Muscle layer of colon (tissue), 2 donors: Measurements from ENCODE around the gene ZNF341.

Source experiments
- H3K27ac ChIP-seq: one replicate; pipeline ENCODE4 v1.7.0; 2013; ENCODE audit warnings: low read depth, mild to moderate bottlenecking, low read length, moderate library complexity
- H3K27me3 ChIP-seq, 2 donors: one replicate each; pipeline ENCODE4 v1.7.0; 2013; ENCODE audit warnings: low read length in 2 of 2, mild to moderate bottlenecking in 2 of 2; ENCODE audit not compliant: insufficient read depth in 2 of 2, control insufficient read depth in 1 of 2
- H3K36me3 ChIP-seq: one replicate; pipeline ENCODE4 v1.7.0; 2013; ENCODE audit warnings: mild to moderate bottlenecking, low read length; ENCODE audit not compliant: insufficient read depth
- H3K4me1 ChIP-seq: one replicate; pipeline ENCODE4 v1.7.0; 2013; ENCODE audit warnings: mild to moderate bottlenecking, low read length; ENCODE audit not compliant: insufficient read depth
- H3K4me3 ChIP-seq, 2 donors: one replicate each; pipeline ENCODE4 v1.7.0; 2013; ENCODE audit warnings: low read length in 2 of 2, low read depth in 1 of 2, mild to moderate bottlenecking in 1 of 2, moderate library complexity in 1 of 2
- H3K9ac ChIP-seq: one replicate; pipeline ENCODE4 v1.7.0; 2013; ENCODE audit warnings: low read length
- H3K9me3 ChIP-seq: one replicate; pipeline ENCODE4 v1.7.0; 2013; ENCODE audit warnings: mild to moderate bottlenecking, low read length
- donor health status: abdominal sarcoma.
- donor health status: Adenocarcinoma of cecum.

The ZNF341 gene

DNA sequence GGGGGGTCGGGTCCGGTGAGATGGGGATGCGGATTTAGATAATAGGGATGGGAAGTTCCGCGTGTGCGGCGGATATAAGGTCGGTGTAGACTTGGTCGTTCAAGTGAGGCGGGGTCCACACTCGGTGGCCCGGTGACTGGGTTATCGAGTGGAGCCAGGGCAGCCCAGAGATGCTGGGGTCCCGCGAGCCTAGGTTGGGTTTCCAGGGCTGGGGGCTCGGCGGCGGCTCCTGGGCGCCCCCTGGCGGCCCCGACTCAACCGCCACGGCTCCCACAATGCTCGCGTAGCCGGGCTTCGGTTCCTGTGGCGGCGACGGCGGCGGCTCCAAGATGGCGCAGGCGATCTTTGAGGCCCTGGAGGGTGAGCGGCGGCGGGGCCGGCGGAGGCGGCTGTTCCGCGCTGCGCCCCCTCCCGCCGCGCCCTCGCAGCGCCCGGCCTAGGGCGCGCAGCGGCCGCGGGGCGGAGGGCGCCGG lies at the start of gene ZNF341:
Gene ZNF341, plus strand, starts transcription at position 304 of the 473 bp plus-strand sequence. Its CDS starts 26 bp downstream, at position 330.
- Histone ChIP-seq H3K4me1 (peaks cover 25% of the 10 kb centered on the region), H3K27ac (peak within 1 kb of the TSS; percentile 92), H3K36me3 (no peaks in the 10 kb centered on the region), H3K4me3 (peak within 1 kb of the TSS; percentile 74 to 83), H3K9ac (peak within 1 kb of the TSS; percentile 65), H3K27me3 (no peaks in the 10 kb centered on the region), H3K9me3 (peaks cover 14% of the 10 kb centered on the region)

DNA sequence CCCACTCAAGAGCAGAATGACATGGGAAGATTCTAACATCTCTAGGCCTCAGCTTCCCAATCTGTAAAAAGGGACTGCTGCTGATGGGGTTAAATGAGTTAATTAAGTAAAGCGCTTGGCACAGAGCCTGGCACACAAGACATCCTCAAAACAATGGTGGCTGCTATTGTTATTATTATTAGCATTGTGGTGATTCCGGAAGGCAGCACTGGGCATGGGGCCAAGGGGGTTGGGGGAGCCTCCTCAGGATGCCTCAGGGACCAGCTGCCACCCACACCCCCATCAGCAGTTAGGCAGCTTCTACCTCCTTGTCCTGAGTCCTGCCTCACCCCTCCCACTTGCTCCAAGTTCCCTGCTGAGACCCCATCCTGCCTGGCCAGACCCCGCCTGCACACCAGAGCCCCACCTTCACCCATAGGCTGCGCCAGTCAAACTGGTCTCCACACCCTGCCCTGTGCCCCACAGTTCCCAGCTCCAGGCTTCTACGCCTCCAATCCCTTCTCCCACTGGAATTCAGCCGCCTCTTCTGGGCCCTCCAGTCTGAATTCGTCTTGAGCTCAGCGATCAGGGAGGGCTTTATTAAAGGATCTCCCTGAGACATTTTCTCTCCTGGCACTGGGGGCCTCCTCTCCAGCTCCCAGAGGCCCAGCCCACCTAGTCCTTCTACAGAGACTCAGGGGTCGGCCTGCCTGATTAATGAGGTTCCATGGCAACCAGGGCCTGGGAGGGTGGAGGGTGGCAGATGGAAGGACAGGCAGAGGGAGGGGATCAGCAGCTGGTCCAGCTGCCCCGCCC lies 47.1 kb upstream of the ZNF341 start:
- Histone ChIP-seq H3K36me3 (no peaks in the 10 kb centered on the region), H3K9me3 (no peaks in the 10 kb centered on the region), H3K27ac (no peak overlapping the region), H3K27me3 (no peaks in the 10 kb centered on the region), H3K9ac (no peak overlapping the region), H3K4me1 (peaks cover 11% of the 10 kb centered on the region), H3K4me3 (no peak overlapping the region)

DNA sequence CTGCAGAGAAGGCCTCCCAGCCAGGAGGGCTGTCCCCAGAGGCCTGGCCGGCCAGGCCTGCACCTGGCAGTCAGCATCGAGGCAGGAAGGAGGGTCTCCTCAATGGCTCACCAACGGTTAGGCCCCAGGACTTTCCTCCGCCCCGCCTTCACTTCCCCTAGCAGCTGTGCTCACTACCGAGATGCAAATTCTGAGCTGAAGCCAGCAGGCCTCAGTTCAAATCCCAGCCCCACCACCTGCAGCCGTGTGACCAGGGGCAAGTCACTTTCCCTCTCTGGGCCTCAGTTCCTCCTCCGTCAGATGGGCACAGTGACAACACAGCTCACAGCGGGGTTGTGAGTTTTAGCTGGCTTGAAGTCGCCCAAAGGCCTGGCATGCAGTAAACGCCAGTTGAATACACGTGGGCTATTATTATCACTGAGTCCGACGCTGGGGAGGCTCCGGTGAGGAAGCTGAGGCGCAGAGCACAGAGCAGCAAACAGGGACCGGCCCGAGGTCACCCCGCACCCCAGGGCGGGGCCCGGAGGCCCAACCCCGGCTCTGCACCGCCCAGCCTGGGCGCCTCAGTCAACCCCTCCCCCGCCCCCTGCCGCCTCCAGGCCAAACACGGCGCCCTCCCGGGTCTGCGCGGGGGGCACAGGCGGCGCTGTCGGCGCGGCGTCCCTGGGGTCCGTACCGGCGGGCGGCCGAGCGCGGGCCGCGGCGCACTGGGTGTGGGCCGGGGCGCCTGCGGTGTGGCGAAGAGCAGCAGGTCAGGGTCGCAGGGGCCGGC lies 46.3 kb upstream of the ZNF341 start:
- no peaks in the 10 kb centered on the region for H3K9me3 ChIP-seq
- no peak overlapping the region for H3K27ac ChIP-seq
- H3K9ac ChIP-seq = no peak overlapping the region
- peaks cover 11% of the 10 kb centered on the region for H3K4me1 ChIP-seq
- no peak overlapping the region for H3K4me3 ChIP-seq
- no peaks in the 10 kb centered on the region for H3K36me3 ChIP-seq
- H3K27me3 ChIP-seq = no peaks in the 10 kb centered on the region

DNA sequence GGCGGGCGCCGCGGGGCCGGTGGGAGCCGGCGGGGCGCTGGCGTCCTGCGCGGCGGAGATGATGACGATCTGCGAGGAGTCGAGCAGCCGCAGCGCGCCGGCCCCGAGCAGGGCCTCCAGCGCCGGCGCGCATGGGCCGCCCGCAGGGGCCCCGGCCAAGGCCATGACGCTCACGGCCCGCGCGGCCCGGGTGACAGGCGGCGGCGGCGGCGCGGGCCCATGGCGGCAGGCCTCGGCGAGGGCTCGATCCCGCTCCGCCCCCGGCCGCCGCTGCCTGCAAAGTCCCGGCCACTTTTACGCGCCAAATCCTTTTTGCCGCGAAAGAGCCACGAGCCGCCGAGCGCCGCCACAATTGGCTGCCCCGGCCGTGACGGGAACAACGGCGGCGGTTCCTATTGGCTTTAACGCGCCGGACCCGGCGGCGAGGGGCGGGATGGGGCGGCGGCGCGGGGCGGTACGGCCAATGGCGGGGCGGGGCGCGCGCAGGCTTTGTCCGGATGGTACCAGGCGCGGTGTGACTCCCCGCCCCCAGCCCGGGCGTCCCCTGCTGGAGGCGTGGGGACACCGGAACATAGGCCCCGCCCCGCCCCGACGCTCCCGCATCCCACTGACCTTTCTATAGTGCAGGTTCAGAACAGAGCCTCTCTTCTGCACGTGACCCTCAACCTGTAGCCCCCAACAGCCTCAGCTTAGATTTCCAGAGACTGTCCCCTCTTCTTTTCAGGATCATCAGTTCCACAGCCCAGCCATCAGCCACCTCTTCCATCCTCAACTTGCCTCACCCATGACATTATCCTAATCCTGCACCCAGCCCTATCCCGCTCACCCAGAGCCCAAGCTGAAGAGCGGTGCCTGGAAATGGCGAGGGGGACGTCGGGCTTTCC lies 45.5 kb upstream of the ZNF341 start, which contains the start of gene E2F1:
Gene E2F1, minus strand, starts transcription at position 286 of the 884 bp plus-strand sequence. Its CDS starts 121 bp downstream, at position 165.
- Histone ChIP-seq H3K36me3 (no peaks in the 10 kb centered on the region), H3K27me3 (no peaks in the 10 kb centered on the region), H3K4me3 (peak within 1 kb of the TSS; percentile 20 to 60), H3K9ac (no peak within 1 kb of the TSS), H3K4me1 (peaks cover 11% of the 10 kb centered on the region), H3K27ac (peak within 1 kb of the TSS; percentile 63), H3K9me3 (no peaks in the 10 kb centered on the region)

- H3K9me3 ChIP-seq = no peaks in the 10 kb centered on the region
- peak overlapping the region; percentile 63 for H3K27ac ChIP-seq
- H3K4me3 ChIP-seq = peak overlapping the region in 1 of 2 donors; percentile 60
- no peaks in the 10 kb centered on the region for H3K36me3 ChIP-seq
- peaks cover 11% of the 10 kb centered on the region for H3K4me1 ChIP-seq
- no peak overlapping the region for H3K9ac ChIP-seq
- H3K27me3 ChIP-seq = no peaks in the 10 kb centered on the region
Measured at GRCh38 chr20:33686984-33687366, 44.8 kb upstream of the ZNF341 start.

GRCh38 chr20:33687370-33687915 lies 44.4 kb upstream of the ZNF341 start:
- Histone ChIP-seq H3K4me1 (peaks cover 11% of the 10 kb centered on the region), H3K27ac (no peak overlapping the region), H3K9me3 (no peaks in the 10 kb centered on the region), H3K27me3 (no peaks in the 10 kb centered on the region), H3K36me3 (no peaks in the 10 kb centered on the region), H3K9ac (no peak overlapping the region), H3K4me3 (no peak overlapping the region)

DNA sequence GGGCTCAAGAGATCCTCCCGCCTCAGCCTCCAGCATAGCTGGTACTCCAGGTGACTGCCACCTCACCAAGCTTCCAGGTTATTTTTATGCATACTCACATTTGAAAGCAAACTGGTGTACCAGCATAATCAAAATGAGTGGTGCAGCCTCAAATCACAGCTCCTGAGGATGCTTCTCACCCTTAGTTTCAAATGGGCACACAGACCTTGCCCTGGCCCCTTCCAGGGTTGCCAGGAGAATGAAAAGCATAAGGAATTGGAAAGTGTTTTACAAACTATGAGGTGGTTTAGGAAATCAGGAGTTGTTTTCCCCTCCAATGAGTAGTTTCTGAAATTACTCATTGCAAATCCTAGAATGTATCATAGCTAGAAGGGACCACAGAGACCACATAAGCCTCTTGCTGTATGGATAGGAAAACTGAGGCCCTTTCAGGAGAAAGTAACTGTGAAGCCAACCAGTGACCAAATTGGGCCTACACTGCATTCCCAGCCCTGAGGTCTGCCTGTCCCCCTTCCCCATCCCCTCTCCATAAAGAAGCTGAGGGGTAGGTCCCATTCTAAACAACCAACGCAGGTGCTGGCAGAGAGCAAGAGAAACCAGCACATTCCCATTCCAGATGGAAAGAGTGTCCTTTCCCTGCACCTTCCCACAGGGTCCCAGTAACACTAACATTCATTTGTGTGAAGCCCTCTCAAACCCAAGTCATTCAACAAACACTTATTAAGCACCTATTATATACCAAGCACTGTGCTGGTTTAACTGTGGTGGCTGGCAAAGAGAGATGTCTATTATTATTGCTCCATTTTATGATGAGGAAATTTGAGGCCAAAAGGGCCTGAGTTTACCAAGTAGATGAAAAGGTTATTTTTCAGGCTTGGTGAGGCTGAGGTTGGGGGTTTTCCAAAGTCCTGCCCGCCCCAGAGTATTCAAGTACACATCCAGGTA lies 43.5 kb upstream of the ZNF341 start:
- H3K9me3 ChIP-seq = no peaks in the 10 kb centered on the region
- peaks cover 11% of the 10 kb centered on the region for H3K4me1 ChIP-seq
- H3K27me3 ChIP-seq = no peaks in the 10 kb centered on the region
- H3K27ac ChIP-seq = no peak overlapping the region
- no peak overlapping the region for H3K4me3 ChIP-seq
- no peak overlapping the region for H3K9ac ChIP-seq
- no peaks in the 10 kb centered on the region for H3K36me3 ChIP-seq

GRCh38 chr20:33688938-33689424 lies 42.8 kb upstream of the ZNF341 start:
- Histone ChIP-seq H3K27me3 (no peaks in the 10 kb centered on the region), H3K27ac (no peak overlapping the region), H3K4me3 (no peak overlapping the region), H3K36me3 (no peaks in the 10 kb centered on the region), H3K4me1 (peaks cover 11% of the 10 kb centered on the region), H3K9ac (no peak overlapping the region), H3K9me3 (no peaks in the 10 kb centered on the region)

DNA sequence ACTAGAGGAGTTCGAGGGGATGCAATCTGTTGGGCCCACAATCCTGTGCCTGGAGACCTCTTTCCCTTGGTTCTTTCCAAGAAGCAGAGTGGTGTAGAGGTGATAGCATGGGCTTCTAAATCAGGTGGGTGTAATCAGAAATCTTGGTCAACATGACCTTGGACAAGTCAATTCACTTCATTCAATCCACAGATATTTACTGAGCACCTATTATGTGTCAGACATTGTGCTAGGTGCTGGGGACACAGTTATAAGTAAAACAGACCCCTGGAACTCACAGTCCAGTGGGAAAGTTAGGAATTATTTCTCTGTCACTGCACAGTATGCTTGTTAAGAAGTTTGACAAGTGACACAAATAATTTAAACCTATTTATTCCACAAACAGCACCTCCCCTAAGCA lies 42.3 kb upstream of the ZNF341 start:
- no peak overlapping the region for H3K27ac ChIP-seq

GRCh38 chr20:33689973-33690372 lies 41.8 kb upstream of the ZNF341 start:
- H3K4me3 ChIP-seq = no peak overlapping the region
- H3K27ac ChIP-seq = no peak overlapping the region
- H3K9ac ChIP-seq = no peak overlapping the region
- H3K36me3 ChIP-seq = no peaks in the 10 kb centered on the region
- no peaks in the 10 kb centered on the region for H3K9me3 ChIP-seq
- H3K27me3 ChIP-seq = no peaks in the 10 kb centered on the region
- H3K4me1 ChIP-seq = peaks cover 11% of the 10 kb centered on the region

More for the DNA sequence above, 42.3 kb upstream of the ZNF341 start:
- no peak overlapping the region for H3K4me3 ChIP-seq
- H3K36me3 ChIP-seq = no peaks in the 10 kb centered on the region
- no peak overlapping the region for H3K9ac ChIP-seq
- no peaks in the 10 kb centered on the region for H3K27me3 ChIP-seq
- no peaks in the 10 kb centered on the region for H3K9me3 ChIP-seq
- H3K4me1 ChIP-seq = peaks cover 11% of the 10 kb centered on the region
